IMR-90 (cell line): ENCODE measurements around the gene AGK. TPM values are rescaled to one million over a fixed set of nuclear protein-coding genes. Genes with fewer than 3 reads are reported as not detected.

Experiments used
- ATAC-seq: fragments of 200-7000 bp; cut with Tn5 transposase; 2 replicates; pipeline ENCODE4 v1.9.1; 2020; ENCODE audit warnings: low read depth, mild to moderate bottlenecking, moderate library complexity
- BruUV-seq: library from RNA; stranded (reverse); fragments of 400-500 nt; replicated peaks from 2 replicates; lab custom pipeline; 2021; lab: Mats Ljungman, UMichigan
- CTCF ChIA-PET: fragments of 300-600 bp; formaldehyde crosslinking; extraction: SDS; loops from one replicate; lab custom pipeline; 2021; ENCODE audit warnings: antibody characterized with exemption; lab: Yijun Ruan, JAX
- POLR2A ChIA-PET: fragments of 300-600 bp; sonication (Branson Sonifier 250); formaldehyde crosslinking; loops from one replicate; lab custom pipeline; 2022; ENCODE audit warnings: antibody characterized with exemption; ENCODE audit not compliant: unreplicated experiment; lab: Charles Lee
- DNase-seq: peaks from one replicate; pipeline ENCODE4 v3.0.0; 2013
- H2AFZ ChIP-seq: replicated peaks from 2 replicates; pipeline ENCODE3; 2013; ENCODE audit warnings: low read length, mild to moderate bottlenecking; ENCODE audit not compliant: poor library complexity
- H2AK5ac ChIP-seq: 2 replicates; pipeline ENCODE4 v1.6.1; 2013; ENCODE audit warnings: low read depth, low read length, inconsistent platforms
- H2AK9ac ChIP-seq: replicated peaks from 2 replicates; pipeline ENCODE3; 2013; ENCODE audit warnings: mild to moderate bottlenecking, low read depth, low read length, moderate library complexity; ENCODE audit not compliant: poor library complexity
- H2BK120ac ChIP-seq: 2 replicates; pipeline ENCODE4 v1.6.1; 2013; ENCODE audit warnings: low read depth, low read length, inconsistent platforms
- H2BK15ac ChIP-seq: 3 replicates; pipeline ENCODE4 v1.6.1; 2013; ENCODE audit warnings: low read depth, low read length, inconsistent platforms
- H2BK20ac ChIP-seq: 2 replicates; pipeline ENCODE4 v1.6.1; 2013; ENCODE audit warnings: low read depth, mild to moderate bottlenecking, inconsistent platforms, low read length, moderate library complexity
- H2BK5ac ChIP-seq: 2 replicates; pipeline ENCODE4 v1.6.1; 2013; ENCODE audit warnings: mild to moderate bottlenecking, low read depth, low read length, inconsistent platforms; ENCODE audit not compliant: poor library complexity, severe bottlenecking
- H3K14ac ChIP-seq: replicated peaks from 2 replicates; pipeline ENCODE4 v1.6.1; 2013; ENCODE audit warnings: low read depth, low read length, inconsistent platforms
- H3K18ac ChIP-seq: 2 replicates; pipeline ENCODE4 v1.6.1; 2013; ENCODE audit warnings: low read depth, low read length, control low read depth
- H3K23ac ChIP-seq: 2 replicates; pipeline ENCODE4 v1.6.1; 2013; ENCODE audit warnings: low read depth, low read length, inconsistent platforms
- H3K27ac ChIP-seq: 2 replicates; pipeline ENCODE4 v1.5.1; 2013; ENCODE audit warnings: mild to moderate bottlenecking, control low read depth, low read length; ENCODE audit not compliant: insufficient read depth
- H3K27me3 ChIP-seq: 2 replicates; pipeline ENCODE4 v1.6.1; 2013; ENCODE audit warnings: low read length; ENCODE audit not compliant: control insufficient read depth, insufficient read depth
- H3K36me3 ChIP-seq: 2 replicates; pipeline ENCODE4 v1.6.1; 2013; ENCODE audit warnings: low read length, mixed read lengths; ENCODE audit not compliant: control insufficient read depth, insufficient read depth
- H3K4ac ChIP-seq: 2 replicates; pipeline ENCODE4 v1.6.1; 2013; ENCODE audit warnings: low read depth, low read length, inconsistent platforms
- H3K4me1 ChIP-seq: 2 replicates; pipeline ENCODE4 v1.6.1; 2013; ENCODE audit warnings: low read length, mixed read lengths; ENCODE audit not compliant: control insufficient read depth, insufficient read depth
- H3K4me2 ChIP-seq: 2 replicates; pipeline ENCODE4 v1.6.1; 2013; ENCODE audit warnings: low read depth, mild to moderate bottlenecking, control low read depth, low read length, moderate library complexity
- H3K4me3 ChIP-seq: 2 replicates; pipeline ENCODE4 v1.5.1; 2013; ENCODE audit warnings: low read depth, mild to moderate bottlenecking, control low read depth, low read length, moderate library complexity; ENCODE audit not compliant: insufficient read depth
- H3K56ac ChIP-seq: 2 replicates; pipeline ENCODE4 v1.6.1; 2013; ENCODE audit warnings: low read length, inconsistent platforms; ENCODE audit not compliant: insufficient read depth; ENCODE audit errors: extremely low read depth
- H3K79me1 ChIP-seq, 2 experiments: 2 replicates each; pipeline ENCODE4 v1.6.1; 2013; ENCODE audit warnings: low read length in 2 of 2, inconsistent platforms in 1 of 2, low read depth in 1 of 2
- H3K9ac ChIP-seq: 2 replicates; pipeline ENCODE4 v1.6.1; 2013; ENCODE audit warnings: low read depth, low read length, control low read depth
- H3K9me1 ChIP-seq: 2 replicates; pipeline ENCODE4 v1.6.1; 2013; ENCODE audit warnings: low read length, inconsistent platforms; ENCODE audit not compliant: insufficient read depth
- H3K9me3 ChIP-seq: 2 replicates; pipeline ENCODE4 v1.6.1; 2013; ENCODE audit warnings: low read length; ENCODE audit not compliant: control insufficient read depth, insufficient read depth
- H4K20me1 ChIP-seq: 2 replicates; pipeline ENCODE4 v1.6.1; 2013; ENCODE audit warnings: low read length, inconsistent platforms; ENCODE audit not compliant: insufficient read depth
- H4K5ac ChIP-seq: 2 replicates; pipeline ENCODE4 v1.6.1; 2013; ENCODE audit warnings: mild to moderate bottlenecking, low read depth, low read length, control low read depth
- H4K8ac ChIP-seq, 2 experiments: 2 replicates each; pipeline ENCODE4 v1.6.1; 2013; ENCODE audit warnings: low read depth in 2 of 2, low read length in 2 of 2, control low read depth in 1 of 2, inconsistent platforms in 1 of 2
- H4K91ac ChIP-seq: 2 replicates; pipeline ENCODE4 v1.6.1; 2013; ENCODE audit warnings: low read depth, low read length, inconsistent platforms; ENCODE audit not compliant: insufficient read depth
- CEBPB ChIP-seq: IDR thresholded peaks from 2 replicates; pipeline ENCODE4 v1.6.1; 2012; ENCODE audit warnings: low read depth, low read length, improper control_type of control experiment
- ELK1 ChIP-seq: fragments of 150-350 bp; IDR thresholded peaks from 2 replicates; pipeline ENCODE4 v1.6.1; 2016; ENCODE audit warnings: low read depth, mild to moderate bottlenecking, low read length, moderate library complexity, borderline replicate concordance
- FOS ChIP-seq: fragments of 150-350 bp; IDR thresholded peaks from 2 replicates; pipeline ENCODE4 v1.6.1; 2016; ENCODE audit warnings: low read depth, low read length
- MAFK ChIP-seq: IDR thresholded peaks from 2 replicates; pipeline ENCODE4 v1.6.1; 2012; ENCODE audit warnings: low read depth, low read length, improper control_type of control experiment
- MAZ ChIP-seq: IDR thresholded peaks from 2 replicates; pipeline ENCODE4 v1.6.1; 2012; ENCODE audit warnings: low read depth, mild to moderate bottlenecking, low read length, improper control_type of control experiment, moderate library complexity, borderline replicate concordance
- NFE2L2 ChIP-seq: fragments of 150-350 bp; IDR thresholded peaks from 2 replicates; pipeline ENCODE4 v1.6.1; 2016; ENCODE audit warnings: low read depth, mild to moderate bottlenecking, low read length
- POLR2A ChIP-seq: IDR thresholded peaks from 2 replicates; pipeline ENCODE4 v1.6.1; 2012; ENCODE audit warnings: mild to moderate bottlenecking, low read depth, low read length
- RFX5 ChIP-seq: IDR thresholded peaks from 2 replicates; pipeline ENCODE4 v1.8.0; 2012; ENCODE audit warnings: low read depth, mild to moderate bottlenecking, low read length, moderate library complexity
- USF2 ChIP-seq: fragments of 150-350 bp; IDR thresholded peaks from 2 replicates; pipeline ENCODE4 v1.6.1; 2017; ENCODE audit warnings: mild to moderate bottlenecking, antibody characterized with exemption, low read length, low read depth
- WGBS, 2 experiments: methylation state at CpG; one replicate each; pipeline versions ENCODE4 v1.1.5 to v1.1.7; 2013; ENCODE audit warnings: missing lambda C conversion rate in 2 of 2; ENCODE audit not compliant: insufficient read length in 1 of 2; ENCODE audit errors: extremely low coverage in 2 of 2; 5-methylcytosine and 5-hydroxymethylcytosine counted together
- dilution Hi-C: fragments of 300-500 bp; cut with HindIII; formaldehyde crosslinking; loops from one replicate; pipeline ENCODE4 v1.14.3; 2018; ENCODE audit warnings: low sequenced_read_pairs; ENCODE audit not compliant: unreplicated experiment
- in situ Hi-C: fragments of 300-500 bp; cut with MboI; formaldehyde crosslinking; loops from 3 replicates; pipeline ENCODE4 v1.14.3; 2019; ENCODE audit warnings: low sequenced_read_pairs, inconsistent platforms, mixed read lengths
- intact Hi-C: fragments of 100-400 bp; cut with micrococcal nuclease; formaldehyde crosslinking; loops from 2 replicates; pipeline ENCODE4 v1.10.0; 2022
- polyA plus RNA-seq, 3 experiments: library from polyadenylated mRNA; depleted of rRNA; stranded (reverse); fragments of >200 nt; gene quantifications; 2 replicates each; pipeline ENCODE4 v1.2.3, GENCODE V29; 2012; ENCODE audit warnings: low replicate concordance in 1 of 3
- total RNA-seq: library from RNA; depleted of rRNA; stranded (reverse); fragments of >200 nt; gene quantifications from 2 replicates; pipeline ENCODE4 v1.2.3, GENCODE V29; 2012

The AGK gene
- total and polyA plus RNA-seq, 2 of the 4 experiments (the other 2 are of a cell fraction) = 35.5 to 37.3 TPM

- no peak for TF ChIP-seq CEBPB
Measured at GRCh38 chr7:141600168-141601006, 49.2 kb downstream of the AGK start (continued).

GRCh38 chr7:141609576-141609975 lies 58.4 kb downstream of the AGK start:
- no peak overlapping the region for H2AFZ ChIP-seq
- no peak overlapping the region for H3K4me2 ChIP-seq
- H3K4me1 ChIP-seq = no peaks in the 10 kb centered on the region
- no peak for TF ChIP-seq NFE2L2
- TF ChIP-seq FOS = no peak
- TF ChIP-seq MAZ = no peak
- no peak for TF ChIP-seq ELK1
- TF ChIP-seq USF2 = no peak
- TF ChIP-seq MAFK = no peak
- no peak for TF ChIP-seq POLR2A
- no peak for TF ChIP-seq RFX5
- POLR2A ChIA-PET = no interaction called here
- no peak overlapping the region for H3K14ac ChIP-seq
- no peak overlapping the region for H4K8ac ChIP-seq
- H4K5ac ChIP-seq = no peak overlapping the region
- H2AK9ac ChIP-seq = no peak overlapping the region
- no peak overlapping the region for H3K27ac ChIP-seq
- H2BK120ac ChIP-seq = no peak overlapping the region
- no peak for DNase-seq
- H3K9me1 ChIP-seq = no peaks in the 10 kb centered on the region
- no CpG with 5 or more reads among the region's 3 CpGs for WGBS, 2 experiments
- dilution Hi-C loops = no loop called here
- BruUV-seq = no TSS peak
- H2BK15ac ChIP-seq = no peak overlapping the region
- H3K56ac ChIP-seq = no peak overlapping the region
- H3K9ac ChIP-seq = no peak overlapping the region
- no peaks in the 10 kb centered on the region for H3K27me3 ChIP-seq
- intact Hi-C loops = no loop called here
- no peak overlapping the region for H3K23ac ChIP-seq
- H3K18ac ChIP-seq = no peak overlapping the region
- H3K79me1 ChIP-seq = no peaks in the 10 kb centered on the region
- H3K4me3 ChIP-seq = no peak overlapping the region
- CTCF ChIA-PET = no interaction called here
- no peak for ATAC-seq
- no peak overlapping the region for H3K4ac ChIP-seq
- H4K91ac ChIP-seq = no peak overlapping the region
- H4K20me1 ChIP-seq = no peaks in the 10 kb centered on the region
- H2BK5ac ChIP-seq = no peak overlapping the region
- H3K36me3 ChIP-seq = peaks cover 8% of the 10 kb centered on the region
- no peak overlapping the region for H2AK5ac ChIP-seq
- in situ Hi-C loops = no loop called here
- H3K9me3 ChIP-seq = no peaks in the 10 kb centered on the region
- H2BK20ac ChIP-seq = no peak overlapping the region
